ENCODE results near the gene TMEM115. TPM values are rescaled to one million over a fixed set of nuclear protein-coding genes. Genes with fewer than 3 reads are reported as not detected.

The TMEM115 gene
- total RNA-seq, 2 experiments from 2014 or later, result 15.2 to 16.8 TPM

- peak; percentile 98 for ATAC-seq
- ChIA-PET CTCF (interaction anchor here (0.8 to 1.8 kb wide), 7 partner anchors 12 to 185 kb away, joined by 3 to 7 read pairs (median 3); no protein-coding TSS in a partner anchor), POLR2A (interaction anchor here (1.0 to 1.6 kb wide), 5 partner anchors 10 to 204 kb away, joined by 3 to 8 read pairs (median 3); partner anchors contain the start of genes CYB561D2, HEMK1 and NPRL2)
- no peaks in the 10 kb centered on the region for H3K9me3 Mint-ChIP-seq
- peak overlapping the region; percentile 78 for H3K27ac Mint-ChIP-seq
- H3K4me1 Mint-ChIP-seq (ENCODE audit: low read depth), result peaks cover 12% of the 10 kb centered on the region
- peak; percentile 97 for DNase-seq
- intact Hi-C loops (cut with micrococcal nuclease), result no loop called here
- H3K27me3 Mint-ChIP-seq, result no peaks in the 10 kb centered on the region
- no peaks in the 10 kb centered on the region for H3K36me3 Mint-ChIP-seq (ENCODE audit: low read depth)
- peak overlapping the region; percentile 74 for H3K4me3 Mint-ChIP-seq
- TF ChIP-seq CTCF (IDR thresholded peaks at IDR 0.05), result no peak
These were observed 5.9 kb upstream of the TMEM115 start for GRCh38 chr3:50365080-50365841.

GRCh38 chr3:50364573-50365079 lies 5.3 kb upstream of the TMEM115 start:
- no peak for TF ChIP-seq CTCF (IDR thresholded peaks at IDR 0.05)
- no peaks in the 10 kb centered on the region for H3K9me3 Mint-ChIP-seq
- ChIA-PET POLR2A (interaction anchor here (0.9 to 1.6 kb wide), 6 partner anchors 10 to 205 kb away, joined by 3 to 8 read pairs (median 4); partner anchors contain the start of genes CYB561D2, HEMK1 and NPRL2), CTCF (interaction anchor here (1.1 to 1.8 kb wide), 5 partner anchors 12 to 185 kb away, joined by 3 to 7 read pairs (median 3); no protein-coding TSS in a partner anchor)
- H3K4me3 Mint-ChIP-seq, result peak overlapping the region; percentile 74
- H3K4me1 Mint-ChIP-seq (ENCODE audit: low read depth), result peaks cover 19% of the 10 kb centered on the region
- ATAC-seq (peak; percentile 26), DNase-seq (no peak)
- no peaks in the 10 kb centered on the region for H3K36me3 Mint-ChIP-seq (ENCODE audit: low read depth)
- no peaks in the 10 kb centered on the region for H3K27me3 Mint-ChIP-seq
- intact Hi-C loops (cut with micrococcal nuclease), result no loop called here
- no peak overlapping the region for H3K27ac Mint-ChIP-seq

DNA sequence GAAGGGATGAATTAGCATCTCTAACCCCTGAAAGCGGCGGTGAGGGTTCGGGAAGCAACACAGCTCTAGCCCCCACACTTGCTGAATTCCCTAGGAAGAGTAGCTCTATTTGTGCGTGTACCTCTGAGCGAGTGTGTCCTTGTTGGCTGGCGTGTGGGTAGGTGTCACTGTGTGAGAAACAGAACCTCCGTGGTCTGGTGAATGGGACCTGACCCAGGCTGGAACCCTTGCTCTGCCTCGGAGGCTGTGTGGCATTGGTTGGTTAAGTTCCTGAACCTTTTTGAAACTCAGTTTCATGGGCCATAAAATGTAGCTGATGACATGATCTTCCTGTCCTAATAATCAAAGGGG lies 414 bp upstream of the TMEM115 start:
- DNase-seq, result no peak
- CTCF ChIA-PET, result interaction anchor here (0.9 to 1.2 kb wide), 2 partner anchors 11 to 21 kb away, joined by 3 to 4 read pairs; no protein-coding TSS in a partner anchor
- Mint-ChIP-seq H3K36me3 (ENCODE audit: low read depth) (peaks cover 21% of the 10 kb centered on the region), H3K9me3 (no peaks in the 10 kb centered on the region), H3K27me3 (no peaks in the 10 kb centered on the region), H3K4me3 (peak overlapping the region; percentile 88), H3K4me1 (ENCODE audit: low read depth) (peaks cover 38% of the 10 kb centered on the region), H3K27ac (peak overlapping the region; percentile 95)
- TF ChIP-seq CTCF (IDR thresholded peaks at IDR 0.05), result no peak
- POLR2A ChIA-PET, result interaction anchor here (0.6 to 1.1 kb wide), 4 partner anchors 9 to 252 kb away, joined by 3 to 4 read pairs (median 3); partner anchors contain the start of genes CISH and ZMYND10
- ATAC-seq, result peak; percentile 15
- intact Hi-C loops (cut with micrococcal nuclease), result no loop called here

DNA sequence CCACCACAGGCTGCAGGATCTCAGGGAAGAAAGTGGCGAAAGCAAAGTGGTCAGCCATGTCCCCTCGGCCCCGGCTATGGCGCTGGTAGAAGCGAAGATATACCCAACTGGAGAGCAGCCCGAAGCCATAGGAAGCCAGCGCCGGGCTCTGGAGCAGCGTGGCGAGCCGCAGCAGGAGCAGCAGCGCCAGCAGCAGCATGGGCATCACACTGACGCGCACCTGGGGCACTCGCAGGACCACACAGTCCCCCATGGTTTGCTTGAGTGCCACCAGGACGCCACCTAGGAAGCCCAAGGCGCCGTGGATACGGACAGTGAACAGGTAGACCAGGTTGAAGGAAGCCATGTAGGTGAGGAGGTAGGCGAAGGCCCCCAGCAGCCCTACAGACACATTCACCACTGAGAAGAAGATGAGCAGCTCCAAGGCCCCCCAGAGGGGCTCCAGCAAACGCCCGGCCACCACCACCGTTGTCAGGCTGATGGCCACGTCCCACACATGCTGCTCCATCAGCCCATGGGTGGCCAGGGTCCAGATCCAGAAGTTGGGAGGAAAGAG lies 888 bp downstream of the TMEM115 start:
- peaks cover 40% of the 10 kb centered on the region for H3K4me1 Mint-ChIP-seq (ENCODE audit: low read depth)

More for the DNA sequence above, 888 bp downstream of the TMEM115 start:
- ChIA-PET CTCF (no interaction called here), POLR2A (no interaction called here)
- peaks cover 25% of the 10 kb centered on the region for H3K36me3 Mint-ChIP-seq (ENCODE audit: low read depth)
- H3K27ac Mint-ChIP-seq, result peak overlapping the region; percentile 85
- DNase-seq (no peak), ATAC-seq (no peak)
- H3K27me3 Mint-ChIP-seq, result no peaks in the 10 kb centered on the region
- no peak for TF ChIP-seq CTCF (IDR thresholded peaks at IDR 0.05)
- no peaks in the 10 kb centered on the region for H3K9me3 Mint-ChIP-seq
- intact Hi-C loops (cut with micrococcal nuclease), result no loop called here
- peak overlapping the region; percentile 88 for H3K4me3 Mint-ChIP-seq

Data from activated CD8-positive, alpha-beta T cell treated with anti-CD3 and anti-CD28 coated beads for 36 hours (primary cell).